ENCODE data around the gene AKAP8L. TPM values are rescaled to one million over a fixed set of nuclear protein-coding genes. Genes with fewer than 3 reads are reported as not detected.

The AKAP8L gene
- total RNA-seq, 2 experiments from 2014 or later: 83.8 to 86.7 TPM

Small RNA genes lying within 50 kb of the gene (microRNA-seq; reads per million reads assigned to microRNA genes)
- not detected for gene MIR1470

Other genes with a start within 250 kb of the AKAP8L start
- not detected for gene NOTCH3, start 218.0 kb downstream of the AKAP8L start, total RNA-seq
- gene EPHX3, start 186.5 kb downstream of the AKAP8L start, total RNA-seq: under 1 TPM; 0.21 to 0.29 TPM
- 100 to 1,000 TPM; 102 to 108 TPM for gene BRD4, start 86.4 kb downstream of the AKAP8L start, total RNA-seq
- 10 to 100 TPM; 47.4 to 48.0 TPM for gene AKAP8, start 39.2 kb downstream of the AKAP8L start, total RNA-seq
- gene WIZ, start 31.0 kb upstream of the AKAP8L start, total RNA-seq: 10 to 100 TPM; 31.6 to 32.7 TPM
- 100 to 1,000 TPM; 104 to 107 TPM for gene RASAL3, start 45.6 kb upstream of the AKAP8L start, total RNA-seq
- gene PGLYRP2, start 60.5 kb upstream of the AKAP8L start, total RNA-seq: not detected
- 1 to 10 TPM; 5.8 to 6.2 TPM for gene CYP4F22, start 89.5 kb upstream of the AKAP8L start, total RNA-seq
- gene CYP4F8, start 196.2 kb upstream of the AKAP8L start, total RNA-seq: not detected
- gene CYP4F3, start 221.9 kb upstream of the AKAP8L start, total RNA-seq: not detected

Data from activated CD8-positive, alpha-beta T cell treated with anti-CD3 and anti-CD28 coated beads, Interleukin-2, amount 10 ng/mL, durations not matched to agents 7 days and 5 days (primary cell).